Psoas muscle (tissue), 8 donors: ENCODE results near the gene RIPOR3. TPM values are rescaled to one million over a fixed set of nuclear protein-coding genes. Genes with fewer than 3 reads are reported as not detected.
"Not testable (repeated sequence)": the region's sequence is repeated elsewhere in the genome, so short reads cannot be mapped to it uniquely, and the experiment has no call there.

Source experiments
- ATAC-seq, 4 donors: fragments of 200-7000 bp; cut with Tn5 transposase; one replicate each; pipeline ENCODE4 v1.9.1; 2020; ENCODE audit warnings: moderate library complexity in 3 of 4, mild to moderate bottlenecking in 2 of 4
- DNase-seq, 2 donors: peaks; one replicate each; pipeline ENCODE4 v3.0.0-alpha.2; 2020
- H3K27ac ChIP-seq: fragments of 200-600 bp; one replicate; pipeline ENCODE4 v1.8.0; 2022
- H3K27me3 ChIP-seq, 3 donors: fragments of 200-600 bp in 1 of 3; one replicate each; pipeline versions ENCODE4 v1.6.1 to v1.8.0; 2013 to 2022; ENCODE audit warnings: low read length in 2 of 3, mild to moderate bottlenecking in 2 of 3, moderate library complexity in 1 of 3; ENCODE audit not compliant: insufficient read depth in 3 of 3
- H3K36me3 ChIP-seq, 2 donors: fragments of 200-600 bp in 1 of 2; one replicate each; pipeline versions ENCODE4 v1.6.1 to v1.8.0; 2013 to 2022; ENCODE audit warnings: low read depth in 1 of 2, mild to moderate bottlenecking in 1 of 2, moderate library complexity in 1 of 2; ENCODE audit not compliant: insufficient read depth in 1 of 2
- H3K4me1 ChIP-seq: fragments of 200-600 bp; one replicate; pipeline ENCODE4 v1.8.0; 2022
- H3K4me3 ChIP-seq: fragments of 200-600 bp; one replicate; pipeline ENCODE4 v1.8.0; 2022; ENCODE audit warnings: mild to moderate bottlenecking
- H3K9me3 ChIP-seq: fragments of 200-600 bp; one replicate; pipeline ENCODE4 v1.8.0; 2022
- WGBS, 3 donors: extraction: QIAGEN DNeasy Blood & Tissue Kit; methylation state at CpG; one replicate each; pipeline versions ENCODE4 v1.1.6 to v1.1.7; 2013; 5-methylcytosine and 5-hydroxymethylcytosine counted together
- intact Hi-C, 2 donors: fragments of 100-400 bp; cut with DNase I; formaldehyde crosslinking; loops; one replicate each; pipeline versions ENCODE4 v1.11.0 to v1.14.2; 2022
- polyA plus RNA-seq, 3 donors: library from polyadenylated mRNA; stranded (reverse); fragments of 200-250 nt; gene quantifications; one replicate each; pipeline ENCODE4 v1.2.3, GENCODE V29; 2013
- total RNA-seq, 4 donors: library from RNA; stranded (reverse); fragmentation: NEBNext Ultra II Directional in 2 of 4; extraction: Animal tissue kit (Norgen Biotek cat#: 25700) in 2 of 4; gene quantifications; one replicate each; pipeline versions ENCODE4 v1.2.1 to v1.2.4, GENCODE V29; 2021 to 2023
- TF ChIP-seq, protein P1 (sequence below): fragments of 200-600 bp; IDR thresholded peaks from one replicate; pipeline ENCODE4 v1.8.0; 2022; ENCODE audit warnings: antibody characterized with exemption
- donor health status: healthy with polysubstance abuse.
- donor health status: DM: no; HTN: no; CAD: no; lungs with moderate emphysema.
- donor health status: Bipolar disorder and iron deficiency.
- donor health status: healthy.
- donor health status: DM: yes; HTN: yes; CAD: no.
- donor health status: DM: no; HTN: no; CAD: no.
- donor health status: DM: no; HTN: no; CAD: no.
- donor health status: DM: yes; HTN: yes; CAD: no.

RIPOR3 gene
- total and polyA plus RNA-seq, 7 donors: 3.1 to 5.7 (median 5.2) TPM

DNA sequence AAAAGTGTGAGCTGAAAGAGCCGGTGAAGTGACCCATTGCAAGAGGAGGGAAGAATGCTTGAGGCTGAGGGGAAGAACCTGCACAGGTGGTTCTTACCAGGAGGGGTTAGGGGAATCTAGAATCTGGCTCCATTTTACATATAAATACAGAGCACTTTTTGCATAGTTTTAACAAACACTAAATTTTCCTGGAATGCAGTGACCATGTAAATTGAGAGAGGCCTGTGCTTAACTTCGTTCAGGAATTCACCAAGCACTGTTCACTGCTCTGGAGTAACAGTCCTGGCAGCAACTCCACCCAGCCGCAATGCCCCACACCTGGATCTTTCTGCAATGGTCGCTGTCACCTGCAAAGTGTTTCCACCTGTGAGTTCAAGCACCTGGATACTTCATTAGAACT is 13.2 kb upstream of the RIPOR3 start:
- Histone ChIP-seq H3K27me3 (no peaks in the 10 kb centered on the region), H3K36me3 (no peaks in the 10 kb centered on the region), H3K4me1 (no peaks in the 10 kb centered on the region), H3K9me3 (no peaks in the 10 kb centered on the region), H3K4me3 (no peak overlapping the region), H3K27ac (no peak overlapping the region)
- 70 to 78% (median 72%) methylated on average over 4 of the region's 4 CpGs for whole genome bisulfite sequencing, 3 donors
- ATAC-seq (no peak), DNase-seq (no peak)
- intact Hi-C loops: no loop called here
- TF ChIP-seq, protein P1, sequence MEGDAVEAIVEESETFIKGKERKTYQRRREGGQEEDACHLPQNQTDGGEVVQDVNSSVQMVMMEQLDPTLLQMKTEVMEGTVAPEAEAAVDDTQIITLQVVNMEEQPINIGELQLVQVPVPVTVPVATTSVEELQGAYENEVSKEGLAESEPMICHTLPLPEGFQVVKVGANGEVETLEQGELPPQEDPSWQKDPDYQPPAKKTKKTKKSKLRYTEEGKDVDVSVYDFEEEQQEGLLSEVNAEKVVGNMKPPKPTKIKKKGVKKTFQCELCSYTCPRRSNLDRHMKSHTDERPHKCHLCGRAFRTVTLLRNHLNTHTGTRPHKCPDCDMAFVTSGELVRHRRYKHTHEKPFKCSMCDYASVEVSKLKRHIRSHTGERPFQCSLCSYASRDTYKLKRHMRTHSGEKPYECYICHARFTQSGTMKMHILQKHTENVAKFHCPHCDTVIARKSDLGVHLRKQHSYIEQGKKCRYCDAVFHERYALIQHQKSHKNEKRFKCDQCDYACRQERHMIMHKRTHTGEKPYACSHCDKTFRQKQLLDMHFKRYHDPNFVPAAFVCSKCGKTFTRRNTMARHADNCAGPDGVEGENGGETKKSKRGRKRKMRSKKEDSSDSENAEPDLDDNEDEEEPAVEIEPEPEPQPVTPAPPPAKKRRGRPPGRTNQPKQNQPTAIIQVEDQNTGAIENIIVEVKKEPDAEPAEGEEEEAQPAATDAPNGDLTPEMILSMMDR: no peak

DNA sequence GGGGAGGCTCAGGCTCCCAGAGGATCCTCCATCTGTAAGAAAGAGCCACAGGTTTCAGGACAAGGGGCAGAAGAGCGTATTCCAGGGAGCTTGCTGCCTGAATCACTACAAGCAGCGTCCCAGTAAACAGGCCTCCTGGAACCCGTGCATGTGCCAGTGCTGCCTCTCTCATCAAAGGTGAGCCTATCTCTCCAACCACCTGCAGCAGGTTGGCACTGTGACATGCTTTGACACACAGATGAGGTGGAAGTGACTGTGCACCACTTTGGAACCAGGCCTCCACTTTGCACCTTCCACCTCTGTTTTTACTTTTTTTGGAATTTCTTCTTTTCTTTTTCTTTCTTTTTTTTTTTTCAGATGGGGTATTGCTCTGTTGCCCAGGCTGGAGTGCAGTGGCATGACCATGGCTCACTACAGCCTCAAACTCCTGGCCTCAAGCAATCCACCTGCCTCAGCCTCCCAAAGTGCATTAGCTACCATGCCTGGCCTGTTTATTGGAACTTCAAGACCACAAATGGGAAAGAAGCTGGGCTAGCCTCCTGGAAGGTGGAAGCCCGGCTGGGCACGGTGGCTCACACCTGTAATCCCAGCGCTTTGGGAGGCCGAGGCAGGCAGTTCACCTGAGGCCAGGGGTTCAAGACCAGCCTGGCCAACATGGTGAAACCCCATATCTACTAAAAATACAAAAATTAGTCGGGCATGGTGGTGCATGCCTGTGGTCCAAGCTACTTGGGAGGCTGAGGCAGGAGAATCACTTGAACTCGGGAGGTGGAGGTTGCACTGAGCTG is 12.5 kb upstream of the RIPOR3 start:
- not testable (repeated sequence) for DNase-seq

DNA sequence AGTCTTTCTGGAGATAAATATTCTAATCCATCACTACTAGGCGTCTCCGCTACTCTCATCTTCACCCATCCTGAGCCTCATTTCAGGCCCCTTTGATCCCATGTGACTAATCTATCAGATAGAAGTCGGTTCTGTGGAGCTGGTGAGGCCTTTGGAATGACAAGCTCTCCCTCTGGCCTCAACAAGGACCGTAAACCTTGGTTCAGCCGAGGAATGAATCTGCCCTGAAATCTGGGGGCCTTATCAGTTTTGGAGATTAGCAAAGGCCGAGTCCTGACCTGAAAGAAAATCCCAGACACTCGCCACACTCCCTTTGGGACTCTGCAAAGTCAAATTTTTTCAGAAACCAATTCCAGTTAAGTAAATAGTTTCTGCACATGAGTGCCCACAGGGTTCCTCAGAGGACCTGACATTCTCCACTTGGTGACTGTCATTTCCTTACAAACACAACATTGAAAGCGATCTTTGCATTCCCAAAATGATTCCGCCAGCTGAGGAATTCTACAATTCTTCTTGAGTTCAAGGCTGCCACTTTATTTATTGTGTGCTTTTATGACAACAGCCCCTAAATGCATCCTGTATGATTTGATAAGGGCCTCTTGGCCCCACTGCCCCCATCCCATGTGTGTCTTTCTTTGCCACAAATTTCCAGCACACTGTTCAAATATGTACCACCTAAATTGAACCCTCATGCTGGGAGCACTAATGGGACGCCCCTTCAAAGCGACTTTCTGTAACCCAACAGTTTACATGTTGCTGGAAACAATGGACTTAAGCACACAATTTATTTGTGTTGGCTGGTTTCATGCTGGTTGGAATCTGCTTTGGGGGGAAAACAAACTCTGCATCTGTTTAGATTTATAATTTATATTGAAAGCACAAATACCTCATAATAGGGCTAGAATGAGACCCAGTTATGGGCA is 10.0 kb upstream of the RIPOR3 start:
- H3K36me3 ChIP-seq: no peaks in the 10 kb centered on the region
- H3K4me3 ChIP-seq: no peak overlapping the region
- intact Hi-C loops: no loop called here
- WGBS, 3 donors: 79 to 80% (median 79%) methylated on average over 11 of the region's 11 CpGs
- no peaks in the 10 kb centered on the region for H3K27me3 ChIP-seq
- TF ChIP-seq, protein P1: no peak
- no peaks in the 10 kb centered on the region for H3K9me3 ChIP-seq
- H3K4me1 ChIP-seq: no peaks in the 10 kb centered on the region
- H3K27ac ChIP-seq: no peak overlapping the region
- ATAC-seq: no peak
- DNase-seq: no peak

More for the DNA sequence above, 12.5 kb upstream of the RIPOR3 start:
- H3K4me1 ChIP-seq, H3K27ac ChIP-seq, H3K4me3 ChIP-seq, H3K27me3 ChIP-seq, ATAC-seq, H3K36me3 ChIP-seq, H3K9me3 ChIP-seq, intact Hi-C loops: not testable (repeated sequence)
- WGBS, 3 donors: 84 to 89% (median 88%) methylated on average over 9 of the region's 9 CpGs

DNA sequence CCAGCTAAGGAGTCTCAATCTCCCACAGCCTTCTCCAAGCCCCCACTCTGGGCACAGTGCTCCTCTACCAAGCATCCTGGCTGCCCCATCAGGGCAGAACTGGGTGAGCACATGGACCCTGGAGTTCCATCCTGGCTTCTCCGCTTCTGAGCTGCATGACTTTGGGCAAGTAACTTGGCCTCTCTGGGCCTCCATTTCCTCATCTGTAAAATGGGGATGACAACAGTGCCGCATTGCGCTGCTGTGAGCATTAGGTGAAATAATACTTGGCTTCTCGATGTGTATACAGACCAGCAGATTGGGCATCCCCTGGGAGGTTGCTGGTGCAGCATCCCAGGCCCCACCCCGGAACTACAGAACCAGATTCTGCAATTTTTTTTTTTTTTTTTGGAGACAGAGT is 8.3 kb upstream of the RIPOR3 start:
- Histone ChIP-seq H3K9me3 (no peaks in the 10 kb centered on the region), H3K36me3 (no peaks in the 10 kb centered on the region), H3K4me3 (no peak overlapping the region), H3K27ac (no peak overlapping the region), H3K27me3 (no peaks in the 10 kb centered on the region), H3K4me1 (no peaks in the 10 kb centered on the region)
- ATAC-seq (no peak), DNase-seq (no peak)
- TF ChIP-seq, protein P1: no peak
- WGBS, 3 donors: 91 to 92% (median 91%) methylated on average over 5 of the region's 5 CpGs
- intact Hi-C loops: no loop called here

DNA sequence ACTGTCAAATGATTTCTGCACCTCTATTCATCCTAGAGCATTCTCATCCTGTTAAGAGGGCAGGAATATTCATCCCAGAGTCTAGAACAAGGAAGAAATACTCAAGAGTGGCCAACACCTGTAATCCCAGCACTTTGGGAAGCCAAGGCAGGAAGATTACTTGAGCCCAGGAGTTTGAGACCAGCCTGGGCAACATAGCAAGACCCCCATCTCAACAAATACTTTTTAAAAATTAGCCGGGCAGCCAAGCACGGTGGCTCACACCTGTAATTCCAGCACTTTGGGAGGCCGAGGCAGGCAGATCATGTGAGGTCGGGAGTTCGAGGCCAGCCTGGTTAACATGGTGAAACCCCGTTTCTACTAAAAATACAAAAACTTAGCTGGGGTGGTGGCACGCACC is 6.9 kb upstream of the RIPOR3 start:
- H3K27ac ChIP-seq, intact Hi-C loops, DNase-seq, H3K36me3 ChIP-seq, H3K9me3 ChIP-seq, H3K4me3 ChIP-seq, H3K4me1 ChIP-seq, ATAC-seq, H3K27me3 ChIP-seq: not testable (repeated sequence)
- WGBS, 3 donors: 91 to 96% (median 94%) methylated on average over 7 of the region's 7 CpGs
